ENCODE data around the gene PLAAT3. TPM values are rescaled to one million over a fixed set of nuclear protein-coding genes. Genes with fewer than 3 reads are reported as not detected.
A peak's percentile ranks its signal among the peaks of the same experiment; 100 is the strongest.

Gene PLAAT3
- total RNA-seq, 2 experiments from 2014 or later: 4.8 to 6.5 TPM

- no peak for DNase-seq
- H3K9me3 Mint-ChIP-seq: no peaks in the 10 kb centered on the region
- no peak for TF ChIP-seq CTCF (IDR thresholded peaks at IDR 0.05)
- peak overlapping the region; percentile 98 for H3K27ac Mint-ChIP-seq
- POLR2A ChIA-PET: interaction anchor here (6.7 kb wide), 1 partner anchor 18 kb away, joined by 107 read pairs; the partner anchor contains the start of gene PLAAT4
- CTCF ChIA-PET: interaction anchor here (4.5 kb wide), 1 partner anchor 10 kb away, joined by 25 read pairs; the partner anchor contains the start of gene PLAAT2
- no peak for ATAC-seq
- H3K4me3 Mint-ChIP-seq: no peak overlapping the region
- peaks cover 3% of the 10 kb centered on the region for H3K36me3 Mint-ChIP-seq (ENCODE audit: low read depth)
- peaks cover 47% of the 10 kb centered on the region for H3K4me1 Mint-ChIP-seq (ENCODE audit: low read depth)
- H3K27me3 Mint-ChIP-seq: no peaks in the 10 kb centered on the region
- intact Hi-C loops (cut with micrococcal nuclease): no loop called here
These were observed 59.4 kb downstream of the PLAAT3 start for GRCh38 chr11:63554877-63555223.

GRCh38 chr11:63553759-63554158 lies 60.5 kb downstream of the PLAAT3 start:
- CTCF ChIA-PET: interaction anchor here (0.8 to 4.5 kb wide), 3 partner anchors 10 to 74 kb away, joined by 3 to 25 read pairs (median 4); partner anchors contain the start of gene PLAAT2
- ATAC-seq: peak; percentile 82
- H3K36me3 Mint-ChIP-seq (ENCODE audit: low read depth): peaks cover 3% of the 10 kb centered on the region
- H3K27ac Mint-ChIP-seq: peak overlapping the region; percentile 98
- intact Hi-C loops (cut with micrococcal nuclease): no loop called here
- peaks cover 50% of the 10 kb centered on the region for H3K4me1 Mint-ChIP-seq (ENCODE audit: low read depth)
- peak; percentile 78 for DNase-seq
- H3K9me3 Mint-ChIP-seq: no peaks in the 10 kb centered on the region
- peak overlapping the region; percentile 64 for H3K4me3 Mint-ChIP-seq
- no peak for TF ChIP-seq CTCF (IDR thresholded peaks at IDR 0.05)
- H3K27me3 Mint-ChIP-seq: no peaks in the 10 kb centered on the region
- POLR2A ChIA-PET: interaction anchor here (0.6 to 6.7 kb wide), 5 partner anchors 13 to 824 kb away, joined by 3 to 107 read pairs (median 3); partner anchors contain the start of gene PLAAT4

- Mint-ChIP-seq H3K27ac (peak overlapping the region; percentile 98), H3K27me3 (no peaks in the 10 kb centered on the region), H3K4me3 (peak overlapping the region; percentile 64), H3K4me1 (ENCODE audit: low read depth) (peaks cover 50% of the 10 kb centered on the region), H3K36me3 (ENCODE audit: low read depth) (peaks cover 3% of the 10 kb centered on the region), H3K9me3 (no peaks in the 10 kb centered on the region)
- intact Hi-C loops (cut with micrococcal nuclease): no loop called here
- ATAC-seq: no peak
- ChIA-PET CTCF (interaction anchor here (1.6 to 4.5 kb wide), 3 partner anchors 9 to 16 kb away, joined by 4 to 25 read pairs (median 7); partner anchors contain the start of genes PLAAT2 and PLAAT4), POLR2A (interaction anchor here (1.2 to 6.7 kb wide), 4 partner anchors 8 to 116 kb away, joined by 3 to 107 read pairs (median 6); partner anchors contain the start of gene PLAAT4)
- TF ChIP-seq CTCF (IDR thresholded peaks at IDR 0.05): no peak
- DNase-seq: no peak
These were observed 61.3 kb downstream of the PLAAT3 start for GRCh38 chr11:63552921-63553320.

- Mint-ChIP-seq H3K4me3 (peak overlapping the region; percentile 77), H3K9me3 (no peaks in the 10 kb centered on the region), H3K27me3 (no peaks in the 10 kb centered on the region), H3K4me1 (ENCODE audit: low read depth) (peaks cover 49% of the 10 kb centered on the region), H3K27ac (peak overlapping the region; percentile 98), H3K36me3 (ENCODE audit: low read depth) (peaks cover 3% of the 10 kb centered on the region)
- CTCF ChIA-PET: interaction anchor here (0.8 to 4.5 kb wide), 8 partner anchors 8 to 87 kb away, joined by 3 to 25 read pairs (median 4); partner anchors contain the start of genes PLAAT2 and PLAAT4
- peak; percentile 57 for ATAC-seq
- intact Hi-C loops (cut with micrococcal nuclease): no loop called here
- peak; percentile 73 for DNase-seq
- TF ChIP-seq CTCF (IDR thresholded peaks at IDR 0.05): no peak
- POLR2A ChIA-PET: interaction anchor here (1.2 to 6.7 kb wide), 7 partner anchors 9 to 119 kb away, joined by 4 to 107 read pairs (median 13); partner anchors contain the start of genes ATL3, PLAAT2 and PLAAT4
These were observed 62.4 kb downstream of the PLAAT3 start for GRCh38 chr11:63551889-63552266.

Data from activated CD8-positive, alpha-beta T cell treated with anti-CD3 and anti-CD28 coated beads for 36 hours (primary cell).